GM19099 (cell line): Measurements from ENCODE around the gene DLG2.

Source experiments
- POLR2A ChIP-seq: IDR thresholded peaks from 3 replicates; pipeline ENCODE4 v1.6.1; 2011; ENCODE audit warnings: low read depth; ENCODE audit not compliant: insufficient read length; ENCODE audit errors: extremely low read depth

DLG2 gene

GRCh38 chr11:84390441-84391078, 1236.6 kb downstream of the DLG2 start:
- TF ChIP-seq POLR2A = no peak

GRCh38 chr11:84389696-84390095, 1237.4 kb downstream of the DLG2 start:
- no peak for TF ChIP-seq POLR2A

DNA sequence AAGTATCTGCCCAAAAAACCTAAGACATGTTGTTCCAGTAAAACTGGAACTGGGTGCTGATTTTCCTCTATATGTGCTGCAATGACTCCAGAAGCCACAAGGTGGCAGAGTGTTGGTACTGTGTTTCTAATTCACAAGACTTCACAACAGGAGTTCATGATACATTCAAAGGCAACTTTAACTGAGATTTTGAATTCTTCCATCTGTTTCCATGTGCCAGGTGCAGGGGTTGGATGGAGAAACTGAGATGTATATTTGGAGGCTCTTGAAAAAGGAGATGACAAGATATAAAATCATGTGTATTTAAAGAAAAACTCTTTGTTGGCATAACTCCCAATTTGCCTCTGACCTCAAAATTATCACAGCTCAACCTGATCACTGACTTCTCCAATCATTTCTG, 1242.4 kb downstream of the DLG2 start:
- no peak for TF ChIP-seq POLR2A

DNA sequence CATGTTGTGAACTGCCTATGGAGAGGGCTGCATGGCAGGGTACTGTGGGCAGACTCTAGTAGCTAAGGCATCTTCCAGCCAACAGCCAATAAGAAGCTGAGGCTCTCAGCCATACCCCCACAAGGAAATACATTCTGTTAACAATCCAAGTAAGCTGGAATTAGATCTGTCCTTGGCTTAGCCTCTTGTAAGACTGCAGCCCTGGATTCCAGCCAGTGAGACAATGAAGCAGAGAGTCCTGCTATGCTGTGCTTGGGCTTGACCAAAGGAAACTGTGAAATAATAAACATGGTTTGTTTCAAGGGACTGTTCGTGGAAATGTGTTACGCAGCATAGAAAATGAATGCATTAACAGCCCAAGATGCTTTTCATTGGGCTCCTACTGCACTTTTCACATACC, 1243.6 kb downstream of the DLG2 start:
- TF ChIP-seq POLR2A = no peak

DNA sequence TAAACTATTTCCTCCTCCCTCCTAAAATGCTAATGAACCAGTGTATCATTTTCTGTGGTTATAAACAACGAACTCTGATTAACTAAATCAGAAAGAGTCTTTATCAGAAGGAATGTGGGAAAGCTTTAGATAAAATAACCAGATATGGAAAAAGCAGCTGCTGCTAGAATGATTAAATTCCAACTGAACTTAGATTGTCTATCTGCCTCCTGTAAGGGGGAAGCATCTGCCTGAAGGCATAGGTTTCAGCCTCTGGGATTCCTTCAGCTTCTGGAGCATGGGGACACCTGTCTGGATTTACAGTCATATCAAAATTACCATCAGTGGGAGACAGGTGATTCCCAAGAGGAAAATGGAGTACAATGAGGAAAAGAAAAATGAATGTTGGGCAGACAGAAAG, 1245.5 kb downstream of the DLG2 start:
- no peak for TF ChIP-seq POLR2A

- TF ChIP-seq POLR2A = no peak
These were observed 1254.7 kb downstream of the DLG2 start for GRCh38 chr11:84372381-84372950.

DNA sequence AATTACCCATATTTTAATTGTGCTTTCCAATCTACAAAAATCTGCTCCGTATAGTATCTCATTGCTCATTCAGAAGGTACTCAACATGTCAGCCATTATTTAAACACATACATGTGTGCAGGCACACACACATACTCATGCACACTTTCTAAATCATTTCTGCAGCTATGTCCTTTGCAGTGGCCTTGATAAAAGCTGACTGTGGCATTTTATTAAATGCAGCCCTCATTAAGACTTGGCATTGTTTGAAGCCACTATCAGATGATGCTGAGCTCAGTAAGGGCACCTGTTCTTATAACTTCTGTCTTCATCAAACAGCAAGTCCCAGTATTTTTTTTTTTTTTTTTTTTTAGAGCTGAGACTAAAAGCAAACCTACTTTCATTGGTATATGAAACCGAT, 1269.1 kb downstream of the DLG2 start:
- TF ChIP-seq POLR2A = no peak

- no peak for TF ChIP-seq POLR2A
These were observed 1271.2 kb downstream of the DLG2 start for GRCh38 chr11:84355911-84356310.

- no peak for TF ChIP-seq POLR2A
These were observed 1281.5 kb downstream of the DLG2 start for GRCh38 chr11:84345597-84345996.

GRCh38 chr11:84345027-84345426, 1282.1 kb downstream of the DLG2 start:
- no peak for TF ChIP-seq POLR2A

GRCh38 chr11:84339796-84340195, 1287.3 kb downstream of the DLG2 start:
- no peak for TF ChIP-seq POLR2A

GRCh38 chr11:84333221-84333620, 1293.9 kb downstream of the DLG2 start:
- TF ChIP-seq POLR2A = no peak

DNA sequence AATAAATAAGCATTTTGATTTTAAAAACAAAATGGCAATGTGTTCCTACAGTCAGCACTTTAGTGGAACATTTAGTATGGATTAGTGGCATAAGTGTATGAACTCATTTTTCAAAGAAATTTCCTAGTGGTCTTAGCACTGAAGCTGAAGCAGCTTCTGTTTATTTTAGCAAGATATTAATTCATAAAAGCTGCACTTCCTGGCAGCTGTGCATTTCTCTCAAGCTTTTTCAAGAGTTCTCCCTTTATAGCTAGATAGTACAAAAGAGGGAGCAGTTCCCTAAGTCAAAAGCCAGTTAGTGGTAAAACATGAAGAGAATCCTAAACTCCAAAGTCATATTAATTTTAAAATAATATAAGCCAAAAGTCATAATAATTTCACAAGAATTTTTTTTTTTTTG, 1304.9 kb downstream of the DLG2 start:
- no peak for TF ChIP-seq POLR2A

DNA sequence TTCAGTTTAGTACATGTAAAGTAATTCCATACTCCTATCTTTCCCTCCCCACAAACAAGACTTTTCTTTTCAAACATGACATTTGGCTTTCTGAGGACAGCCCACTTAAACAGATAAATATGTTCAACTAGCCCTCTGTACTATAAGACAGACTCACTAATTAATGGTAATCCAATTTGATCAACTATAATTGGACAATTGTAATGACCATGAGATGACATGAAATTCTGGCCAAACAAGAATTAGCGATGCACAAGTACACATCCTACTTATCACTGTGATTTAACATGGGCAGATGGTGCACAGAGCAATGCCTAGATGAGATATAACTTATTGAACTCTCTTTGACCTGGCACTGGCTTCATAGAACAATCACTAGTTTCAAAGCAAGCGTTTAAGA, 1307.3 kb downstream of the DLG2 start:
- TF ChIP-seq POLR2A = no peak

DNA sequence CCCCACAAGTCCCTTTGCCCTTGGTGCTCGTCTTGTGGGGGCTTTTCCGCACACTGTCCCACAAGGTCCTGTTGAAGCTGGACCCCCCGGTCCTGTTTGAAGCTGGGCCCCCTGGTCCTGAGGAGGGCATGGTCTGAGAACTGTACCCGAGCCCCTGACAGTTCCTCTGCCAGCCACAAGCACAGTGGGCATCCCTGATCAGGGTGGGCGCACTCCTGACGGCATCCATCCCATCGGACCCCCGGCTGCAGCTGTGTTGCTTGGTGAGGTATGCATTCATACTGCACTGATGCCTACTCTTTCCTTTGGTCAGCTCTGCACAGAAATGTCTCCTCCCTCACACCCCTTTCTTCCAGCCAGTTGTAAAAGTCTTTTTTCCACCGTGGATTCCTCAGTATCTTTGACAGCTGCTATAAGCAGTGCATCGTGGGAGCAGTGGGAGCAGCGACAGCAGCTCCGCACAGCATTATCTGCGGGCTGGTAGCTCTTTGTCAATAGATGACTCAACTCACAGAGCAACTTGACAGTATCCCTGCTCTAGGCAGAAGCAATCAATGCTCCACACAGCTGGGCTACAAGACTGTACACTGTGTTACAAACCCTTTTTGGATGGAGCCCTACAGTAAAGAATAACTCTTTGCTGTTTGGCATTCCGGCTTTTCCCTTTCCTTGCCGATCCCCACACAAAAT, 1310.1 kb downstream of the DLG2 start:
- TF ChIP-seq POLR2A = no peak

GRCh38 chr11:84313830-84314359, 1313.2 kb downstream of the DLG2 start:
- no peak for TF ChIP-seq POLR2A
